ENCODE data around the gene TSPAN18.

The TSPAN18 gene

DNA sequence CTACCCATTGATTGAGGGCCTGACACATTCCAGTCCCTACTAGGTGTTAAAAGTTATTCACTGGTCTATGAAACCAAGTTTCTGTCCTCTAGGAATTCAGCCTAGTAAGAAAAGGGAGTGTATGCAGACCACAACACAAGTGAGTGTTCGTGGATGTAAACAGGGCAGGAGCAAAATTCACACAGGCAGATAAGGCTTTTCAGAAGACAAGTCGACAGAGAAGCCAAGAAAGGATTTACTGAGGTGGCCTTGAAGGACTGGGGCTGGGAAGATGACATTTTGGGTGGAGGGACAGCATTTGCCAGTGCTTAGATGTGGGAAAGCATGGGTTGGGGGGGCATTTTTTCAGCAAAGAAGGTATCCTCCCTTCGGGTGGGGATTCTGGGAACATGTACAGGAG, 76.2 kb downstream of the TSPAN18 start:
- no peak for DNase-seq

DNA sequence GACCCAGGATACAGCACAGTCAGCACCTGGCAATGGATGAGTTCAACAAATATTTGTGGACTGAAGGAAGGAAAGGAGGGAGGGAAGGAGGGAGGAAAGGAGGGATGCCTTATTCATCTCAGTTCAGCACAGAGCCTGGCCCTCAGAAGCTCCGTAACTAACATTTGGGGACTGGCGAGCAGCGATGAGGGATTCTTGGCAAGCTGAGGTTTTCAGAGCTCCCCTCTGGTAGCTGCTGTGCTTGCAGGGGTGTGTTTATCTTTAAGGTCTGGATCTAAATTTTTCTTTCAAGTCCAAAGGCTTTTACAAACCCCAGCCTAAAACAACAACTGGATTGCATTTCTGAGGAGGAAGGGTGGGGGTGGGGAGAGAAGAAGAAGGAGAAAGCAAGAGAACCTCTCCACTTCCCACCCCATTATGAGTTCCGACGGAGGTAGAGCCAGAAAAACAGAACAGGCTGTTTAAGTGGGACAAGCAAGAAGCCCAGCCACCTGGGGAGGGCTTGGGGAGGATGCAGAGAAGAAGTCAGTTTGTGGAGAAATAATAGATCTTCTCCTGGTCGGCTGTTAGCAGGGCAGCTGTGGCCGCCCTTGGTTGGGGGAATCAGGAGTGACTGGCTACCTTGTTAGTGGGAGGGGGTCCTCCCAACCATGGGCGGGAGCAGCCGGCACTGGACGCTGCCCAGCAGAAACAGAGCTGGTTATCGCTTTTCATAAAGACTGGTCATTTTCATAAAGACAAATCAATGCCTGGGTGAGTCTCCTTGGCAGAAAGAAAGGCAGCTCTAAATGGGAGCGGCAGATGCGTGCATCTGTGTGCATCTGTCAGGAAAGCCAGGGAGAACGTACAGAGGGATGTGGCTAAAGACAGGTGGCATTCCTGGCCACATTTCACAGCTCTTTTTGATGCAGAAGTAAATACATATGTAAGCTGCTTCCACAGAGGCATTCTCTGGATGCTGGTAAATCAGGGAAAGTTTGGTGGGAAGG, 78.0 kb downstream of the TSPAN18 start:
- no peak for DNase-seq

DNA sequence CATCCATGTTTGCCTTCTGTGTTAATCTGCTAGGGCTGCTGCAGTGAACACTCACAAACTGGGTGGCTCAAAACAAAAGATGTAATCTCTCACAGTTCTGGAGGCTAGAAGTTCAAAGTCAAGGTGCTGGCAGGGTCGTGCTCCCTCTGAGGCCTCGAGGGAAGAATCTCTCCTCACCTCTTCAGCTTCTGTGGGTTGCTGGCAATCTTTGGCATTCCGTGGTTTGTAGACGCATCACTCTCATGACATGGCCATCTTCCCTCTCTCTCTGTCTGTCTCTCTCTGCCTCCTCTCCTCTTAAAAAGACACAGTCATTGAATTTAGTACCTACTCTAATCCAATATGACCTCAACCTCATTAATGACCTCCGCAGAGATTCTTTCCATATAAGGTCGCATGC, 78.8 kb downstream of the TSPAN18 start:
- no peak for DNase-seq

DNA sequence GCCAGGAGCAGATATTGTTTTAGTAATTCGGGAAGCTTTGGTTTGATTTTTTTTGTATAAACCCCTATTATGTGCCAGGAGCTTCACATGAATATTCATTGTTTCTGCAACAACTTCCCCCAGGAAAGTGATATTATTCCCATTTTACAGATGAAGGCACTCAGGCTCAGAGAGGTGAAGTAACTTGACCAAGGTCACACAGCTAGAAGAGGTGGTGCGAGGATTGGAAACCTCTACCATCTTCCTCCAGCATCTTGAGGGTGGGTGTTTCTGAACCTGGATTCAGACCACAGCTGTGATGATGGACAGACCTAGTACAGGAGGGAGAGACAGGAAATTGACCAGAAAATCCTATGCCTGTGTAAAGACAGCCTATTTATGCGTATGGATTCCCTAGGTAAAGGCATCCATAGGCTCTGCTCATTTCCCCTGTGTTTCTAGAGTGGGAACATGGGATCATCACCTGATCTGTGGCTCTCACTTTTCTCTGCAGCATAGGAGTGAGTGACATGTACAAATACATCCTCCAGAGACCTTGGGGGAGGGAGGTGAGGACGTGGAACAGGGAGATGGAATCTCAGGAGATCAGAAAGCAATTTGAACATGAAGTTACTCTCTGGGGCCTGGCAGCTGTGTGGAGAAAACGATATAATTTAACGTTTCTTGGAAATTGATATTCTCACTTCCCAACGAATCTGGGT, 81.4 kb downstream of the TSPAN18 start:
- DNase-seq, result no peak

DNA sequence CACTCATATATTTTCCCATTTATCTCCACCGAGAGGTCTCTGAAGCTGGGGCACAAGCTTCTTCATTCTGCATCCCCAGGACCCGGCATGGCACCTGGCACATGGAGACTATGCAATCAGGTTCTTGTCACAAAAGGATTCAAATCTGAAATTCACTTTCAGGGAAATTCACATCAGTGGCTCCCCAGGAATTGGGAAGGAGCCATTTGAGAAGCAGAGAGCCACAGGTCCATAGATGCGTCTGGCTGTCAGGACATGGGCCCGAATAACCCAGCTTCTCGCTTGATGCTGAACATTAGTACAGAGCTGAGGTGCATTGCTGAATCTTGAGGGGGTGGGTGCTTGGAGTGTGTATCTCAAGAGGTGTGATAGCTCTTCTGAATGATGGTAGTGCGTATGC, 82.5 kb downstream of the TSPAN18 start:
- DNase-seq, result no peak

DNA sequence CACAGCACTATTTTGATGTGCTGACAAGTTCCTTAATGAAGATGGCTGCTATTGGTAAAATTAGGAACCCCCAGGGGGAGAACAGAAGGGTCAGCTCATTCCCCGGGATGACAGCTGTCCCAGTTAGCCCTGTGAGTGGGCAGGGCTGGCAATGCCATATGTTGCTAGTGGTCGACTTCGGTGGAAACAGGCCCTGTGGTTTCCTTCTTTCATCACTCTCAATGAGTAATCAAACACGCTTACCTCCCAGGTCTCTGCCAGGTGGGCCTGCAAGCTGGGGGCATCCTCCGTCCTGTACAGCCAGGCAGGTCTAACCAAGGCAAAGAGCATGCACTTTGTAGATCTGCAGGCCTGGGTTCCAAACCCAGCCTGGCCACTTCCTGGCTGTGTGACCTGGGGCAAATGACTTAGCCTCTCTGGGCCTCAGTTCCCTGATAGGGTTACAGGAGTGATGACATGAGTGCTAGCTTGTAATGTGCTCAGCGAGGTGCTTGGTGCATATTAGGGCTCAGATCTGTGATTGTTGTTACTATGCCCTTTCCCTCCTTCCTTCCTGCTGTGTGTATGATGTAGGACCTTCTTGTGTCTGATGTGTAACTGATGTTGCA, 85.2 kb downstream of the TSPAN18 start:
- DNase-seq, result no peak

DNA sequence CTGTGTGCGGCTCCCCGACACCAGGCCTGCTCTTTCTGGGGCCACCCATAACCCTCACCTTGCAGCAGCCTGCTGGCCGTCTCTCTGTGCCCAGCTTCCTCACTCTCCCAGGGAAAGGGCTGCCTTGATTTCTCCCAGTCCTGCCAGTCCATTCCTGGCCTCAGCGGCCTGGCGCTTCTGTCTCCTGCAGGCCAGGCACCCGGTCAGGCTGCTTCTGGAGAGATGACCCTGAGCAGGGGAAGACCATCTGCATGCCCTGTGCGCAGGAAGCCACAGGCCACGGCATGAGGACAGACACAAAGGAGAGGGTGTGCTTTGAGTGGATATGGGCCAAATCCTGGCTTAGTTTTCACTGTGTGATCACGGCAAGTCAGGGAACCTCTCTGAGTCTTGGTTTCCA, 86.2 kb downstream of the TSPAN18 start:
- no peak for DNase-seq

DNA sequence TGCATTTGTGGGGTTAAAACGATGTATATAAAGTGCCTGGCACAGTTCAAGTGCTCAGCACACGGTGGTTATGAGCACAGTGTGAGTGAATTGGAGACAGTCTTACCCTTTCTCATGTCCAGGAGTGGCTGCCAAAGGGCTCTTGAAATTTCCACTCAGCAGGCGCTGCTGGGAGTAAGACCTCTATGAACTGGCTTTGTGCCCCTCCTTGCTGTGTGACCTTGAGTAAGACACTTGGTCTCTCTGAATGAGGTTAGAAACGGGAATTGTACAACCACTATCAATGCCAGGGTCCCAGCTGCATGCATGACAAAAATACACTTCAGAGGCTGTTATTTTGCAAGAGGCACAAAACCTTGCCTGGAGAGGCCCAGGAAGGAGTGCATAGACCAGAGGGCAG, 86.6 kb downstream of the TSPAN18 start:
- DNase-seq, result no peak

DNA sequence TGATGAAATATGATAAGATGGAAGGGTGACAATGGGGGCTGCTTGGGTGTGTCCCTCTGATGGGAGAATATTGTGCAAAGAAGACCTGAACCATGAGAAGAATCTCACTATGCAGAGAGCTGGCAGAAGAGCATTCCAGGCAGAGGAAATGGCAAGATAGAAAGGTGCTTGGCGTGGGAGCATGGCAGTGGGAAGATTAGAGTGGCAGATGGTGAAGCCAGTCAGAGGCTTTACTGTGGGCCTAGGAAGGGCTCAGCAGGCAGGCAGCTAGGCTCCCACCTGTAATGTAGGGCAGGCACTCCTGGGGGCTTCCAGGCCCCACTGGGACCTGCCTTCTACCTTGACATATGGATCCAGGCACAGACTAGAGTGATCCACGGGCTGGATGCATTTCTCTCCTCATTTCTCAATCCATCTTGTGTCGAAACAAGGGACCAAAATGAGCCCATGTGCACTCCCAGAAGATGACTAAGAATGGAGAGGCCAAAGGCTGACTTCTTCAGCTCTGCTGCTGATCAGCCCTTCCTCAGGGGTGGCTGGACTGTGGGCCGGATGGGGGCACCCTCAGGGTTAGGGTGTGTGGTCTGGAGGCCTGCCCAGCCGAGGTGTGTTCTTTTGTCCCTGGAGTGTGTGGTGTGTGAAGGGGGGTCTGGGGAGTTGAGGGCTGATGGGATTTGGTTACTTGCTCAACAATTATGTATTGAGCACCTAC, 88.3 kb downstream of the TSPAN18 start:
- DNase-seq, result no peak

DNA sequence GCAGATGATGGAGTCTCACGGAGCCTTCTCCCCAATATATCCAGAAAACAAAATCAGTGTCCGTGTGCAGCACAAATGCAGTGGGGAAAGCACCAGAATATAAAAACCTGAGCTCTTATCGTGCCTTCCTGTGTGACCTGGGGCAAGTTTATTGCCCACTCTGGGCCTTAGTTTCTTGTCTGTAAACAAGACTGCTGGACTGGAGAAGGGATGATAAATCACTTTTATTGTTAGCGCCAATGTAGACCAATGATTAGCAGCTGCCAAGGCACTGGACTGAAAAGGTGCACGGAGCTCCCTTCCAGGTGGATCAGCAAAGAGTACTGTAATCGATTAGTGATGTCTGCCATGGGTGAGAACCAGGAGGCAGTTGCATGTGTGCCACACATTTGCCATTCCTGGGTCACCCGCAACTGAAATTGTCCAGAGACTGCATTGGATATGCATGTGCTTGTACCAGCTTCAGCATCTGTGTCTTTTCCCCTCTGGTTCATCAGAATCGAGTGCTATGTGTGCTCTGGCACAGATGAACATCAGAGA, 89.2 kb downstream of the TSPAN18 start:
- DNase-seq, result no peak

DNA sequence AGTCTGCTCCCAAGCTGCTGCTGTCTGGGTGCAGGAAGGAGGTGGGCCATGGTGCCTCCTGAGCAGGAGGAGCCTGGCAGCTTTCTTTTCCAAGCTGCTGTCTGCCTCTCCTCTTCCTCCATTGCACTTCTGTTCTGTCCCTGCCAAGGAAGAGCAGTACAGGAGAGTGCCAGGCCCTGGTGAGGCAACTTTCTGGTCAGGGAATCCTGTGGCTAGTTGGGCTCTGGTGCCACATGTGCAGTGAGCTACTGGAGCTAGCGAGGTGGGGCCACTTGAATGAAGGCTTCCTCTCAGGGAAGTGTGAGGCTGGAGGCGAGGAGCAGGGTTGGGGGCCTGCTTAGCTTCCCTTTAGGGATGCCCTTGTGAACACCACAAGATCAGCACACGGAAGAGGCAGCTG, 90.0 kb downstream of the TSPAN18 start:
- DNase-seq, result no peak

DNA sequence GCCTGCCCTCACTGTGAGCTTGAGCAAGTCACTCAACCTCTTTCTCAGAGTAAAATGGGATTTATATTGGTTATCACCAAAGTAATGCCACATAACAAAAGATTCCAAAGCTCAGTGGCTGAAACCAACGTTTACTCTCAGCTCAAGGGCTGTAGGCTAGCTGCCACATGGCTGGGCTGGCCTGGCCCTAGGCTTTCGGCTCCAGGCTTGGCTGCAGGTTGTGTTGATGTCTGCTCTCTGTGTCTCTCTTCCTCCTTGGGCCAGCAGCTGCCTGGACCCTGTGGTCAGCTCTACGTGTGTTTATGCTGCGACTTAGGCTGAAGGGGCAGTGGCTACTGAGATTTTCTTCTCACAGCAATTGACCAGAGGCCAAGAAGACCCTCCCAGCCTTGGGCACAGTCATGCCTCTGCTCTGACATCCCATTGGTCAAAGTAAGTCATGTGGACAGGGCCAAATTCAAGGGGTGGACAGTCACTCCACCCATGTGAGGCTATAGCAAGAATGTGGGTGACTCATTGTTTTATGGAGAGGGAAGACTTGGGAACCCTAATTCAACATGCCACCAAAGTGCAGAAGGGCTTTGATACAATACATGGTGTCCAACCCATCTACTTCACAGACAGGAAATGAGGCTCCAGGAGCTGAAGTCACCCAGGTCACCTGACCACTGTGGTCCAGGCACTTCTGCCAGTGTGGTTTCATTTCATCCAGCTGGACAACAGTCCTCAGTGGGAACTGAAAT, 90.6 kb downstream of the TSPAN18 start:
- DNase-seq, result no peak

DNA sequence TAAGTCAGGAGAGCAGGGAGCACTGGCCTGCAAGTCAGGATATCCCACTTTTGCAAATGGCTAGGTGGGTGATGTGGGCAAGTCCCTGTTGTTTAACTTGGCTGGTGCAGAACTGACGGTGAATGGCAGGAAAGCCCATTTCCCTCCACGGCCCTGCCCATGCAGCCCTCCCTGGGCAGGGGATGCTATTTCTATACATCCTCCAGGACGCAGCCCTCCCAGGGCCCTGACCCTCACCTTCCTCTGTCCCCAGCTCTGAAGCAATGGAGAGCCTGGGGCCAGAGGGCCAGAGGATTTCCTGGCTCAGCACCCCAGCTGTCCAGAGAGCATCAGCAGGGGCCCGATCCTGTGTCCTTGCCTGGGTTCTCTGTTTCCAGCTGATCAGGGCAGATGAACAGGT, 91.3 kb downstream of the TSPAN18 start:
- no peak for DNase-seq

DNA sequence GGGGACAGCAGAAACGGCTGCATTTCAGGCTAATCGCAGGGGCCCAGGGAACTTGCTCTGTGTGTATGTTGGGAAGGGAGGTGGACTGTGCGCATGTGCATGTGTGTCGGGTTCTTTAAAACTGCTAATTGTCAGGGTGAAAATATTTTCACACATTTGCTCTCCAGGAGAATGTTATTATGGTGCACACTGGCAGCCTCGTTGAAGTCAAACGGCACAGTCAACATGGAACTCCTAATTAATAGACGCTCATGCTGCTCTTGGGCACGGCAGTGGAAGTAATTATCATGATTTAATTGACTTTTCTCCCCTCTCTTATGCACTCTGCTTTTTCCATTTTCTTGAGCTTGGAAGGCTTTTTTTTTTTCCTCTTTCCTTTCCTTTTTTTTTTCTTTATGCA, 92.6 kb downstream of the TSPAN18 start:
- DNase-seq, result no peak

DNA sequence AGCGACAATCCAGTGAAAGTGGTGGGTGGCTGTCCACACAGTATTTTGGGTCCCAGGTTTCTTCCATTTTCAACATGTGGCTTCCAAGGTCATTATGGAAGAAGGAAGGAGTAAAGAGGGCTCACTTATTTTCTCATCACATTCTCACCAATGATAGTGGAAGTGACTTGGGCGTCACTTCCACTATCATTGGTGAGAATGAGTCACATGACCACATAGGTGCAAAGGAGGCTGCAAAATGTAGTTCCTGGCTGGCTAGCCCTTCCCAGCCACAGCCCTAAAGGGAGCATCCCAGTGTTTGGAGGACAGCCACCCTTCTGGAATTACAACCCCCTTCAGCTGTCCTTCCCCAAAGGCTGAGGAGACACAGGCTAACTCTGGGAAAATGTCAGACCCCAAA, 95.6 kb downstream of the TSPAN18 start:
- DNase-seq, result no peak

DNA sequence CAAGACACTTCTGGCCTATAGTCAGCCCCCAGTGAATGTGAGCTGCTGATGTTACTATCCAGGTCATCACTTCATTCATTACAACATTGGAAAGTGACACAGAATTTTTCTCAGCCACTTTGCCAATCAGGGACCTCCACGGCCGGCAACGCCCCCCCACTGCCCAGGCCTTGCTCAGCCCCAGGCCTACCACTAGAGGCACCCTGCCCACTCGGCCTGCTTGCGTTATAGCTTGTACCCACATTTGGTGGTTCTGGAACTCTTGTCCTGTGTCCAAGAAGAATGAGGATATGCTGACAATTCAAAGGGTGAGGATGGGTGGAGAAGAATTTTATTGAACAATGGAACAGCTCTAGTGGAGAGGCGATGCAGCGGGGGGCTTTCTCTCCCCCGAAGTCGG, 96.2 kb downstream of the TSPAN18 start:
- DNase-seq, result no peak

DNA sequence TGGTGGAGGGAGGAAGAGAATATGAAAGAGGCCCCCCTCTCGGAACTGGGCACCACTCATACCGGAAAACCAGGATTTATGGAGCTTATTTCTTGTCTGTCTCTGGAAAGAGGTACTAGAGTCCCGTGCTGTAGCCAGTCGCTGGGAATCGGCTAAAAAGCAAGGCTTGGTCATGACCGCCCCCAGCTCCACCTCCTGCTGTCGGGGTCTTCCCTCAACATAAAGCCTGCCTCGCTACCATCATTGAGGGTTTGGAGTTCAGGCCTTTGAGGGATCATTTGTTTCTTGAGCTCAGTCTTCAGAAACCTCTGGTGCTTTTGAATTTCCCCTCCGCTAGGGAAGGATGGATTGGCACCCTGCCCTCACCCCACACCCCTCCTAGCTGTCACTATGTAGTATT, 97.1 kb downstream of the TSPAN18 start:
- no peak for DNase-seq

DNA sequence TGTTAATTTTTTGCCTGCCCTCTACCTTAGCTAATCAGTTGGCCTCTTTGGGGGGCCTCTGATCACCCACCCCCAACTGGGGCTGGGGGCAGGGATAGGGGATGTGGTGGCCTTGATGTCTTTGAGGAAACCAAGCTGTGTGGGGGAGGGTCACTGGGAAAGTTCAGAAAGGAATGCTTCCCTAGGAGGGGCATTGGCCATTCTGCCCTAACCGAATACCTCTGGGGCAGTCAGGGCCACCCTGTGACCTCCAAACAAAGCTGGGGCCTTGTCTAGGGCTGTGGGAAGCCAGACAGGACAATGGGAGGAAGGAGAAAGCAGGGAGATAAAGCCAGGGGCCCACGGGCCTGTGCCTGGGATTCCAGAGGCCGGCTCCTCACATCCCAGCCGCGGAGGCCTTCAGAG, 97.5 kb downstream of the TSPAN18 start:
- DNase-seq, result no peak

DNA sequence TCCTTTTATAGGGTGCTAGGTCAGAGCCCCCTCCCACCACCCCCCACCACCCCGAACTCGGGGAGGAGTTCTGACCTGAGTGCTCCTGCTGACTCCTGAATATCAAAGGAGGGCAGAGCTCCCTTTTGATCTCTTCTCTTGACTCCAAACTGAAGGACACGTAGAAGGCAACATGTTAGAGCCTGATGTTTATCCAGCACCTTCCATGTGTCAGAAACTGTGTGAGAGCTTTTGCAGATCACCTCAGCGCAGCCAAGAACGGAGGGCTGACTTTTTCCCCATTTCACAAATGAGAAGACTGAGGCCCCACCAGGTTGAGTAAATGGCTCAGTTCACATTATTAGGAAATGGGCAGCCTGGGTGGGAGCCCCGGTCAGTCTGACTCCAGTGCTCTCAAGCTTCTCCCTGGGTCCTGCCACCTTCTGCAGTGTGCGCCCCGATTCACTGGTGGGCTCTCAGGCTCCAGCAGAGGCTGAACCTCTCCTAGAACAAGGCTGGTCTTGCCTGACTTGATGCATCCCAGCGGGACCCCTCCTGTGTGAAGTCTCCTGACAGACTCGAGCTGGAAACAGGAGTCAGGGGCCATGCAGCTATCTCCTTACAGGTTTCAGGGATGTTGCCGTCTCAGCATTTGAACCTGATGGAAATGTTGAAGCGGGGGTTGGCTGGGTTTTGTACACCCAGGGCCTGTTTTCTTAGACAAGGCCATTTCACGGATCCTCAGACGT, 98.5 kb downstream of the TSPAN18 start:
- DNase-seq, result no peak

DNA sequence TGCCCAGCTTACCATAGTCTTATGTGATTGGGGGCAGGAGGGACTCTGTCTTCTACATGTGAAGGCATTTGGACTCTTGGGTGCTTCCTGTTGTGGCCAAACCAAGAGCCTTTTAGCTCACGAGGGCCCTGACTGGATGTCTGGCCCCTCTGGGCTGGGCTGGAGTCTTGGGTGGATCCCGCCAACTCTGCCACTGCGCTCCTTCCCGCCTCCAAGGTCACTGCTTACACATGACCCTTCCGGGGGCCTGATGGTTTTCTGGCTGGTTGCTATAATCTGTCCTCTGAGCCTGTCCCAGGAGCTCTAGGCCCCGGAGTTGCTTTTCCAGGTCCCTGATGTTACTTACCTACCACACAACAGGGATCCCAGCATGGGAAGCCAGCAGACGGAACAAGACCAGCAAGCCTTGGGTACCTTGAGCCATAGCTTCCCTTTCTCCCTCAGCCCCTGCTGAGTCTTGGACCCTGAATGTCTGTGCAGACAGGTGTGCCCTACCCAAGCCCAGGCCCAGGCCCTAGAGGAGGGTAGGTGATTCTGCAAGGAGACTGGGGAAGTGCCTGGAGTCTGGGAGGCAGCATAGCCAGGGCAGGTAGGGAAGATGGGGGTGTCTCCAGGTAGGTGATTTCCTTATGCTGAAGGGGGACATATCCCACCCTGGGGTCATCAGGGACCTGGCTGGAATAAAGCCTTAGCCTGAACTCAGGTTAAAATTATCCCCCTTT, 100.3 kb downstream of the TSPAN18 start:
- DNase-seq, result no peak

DNA sequence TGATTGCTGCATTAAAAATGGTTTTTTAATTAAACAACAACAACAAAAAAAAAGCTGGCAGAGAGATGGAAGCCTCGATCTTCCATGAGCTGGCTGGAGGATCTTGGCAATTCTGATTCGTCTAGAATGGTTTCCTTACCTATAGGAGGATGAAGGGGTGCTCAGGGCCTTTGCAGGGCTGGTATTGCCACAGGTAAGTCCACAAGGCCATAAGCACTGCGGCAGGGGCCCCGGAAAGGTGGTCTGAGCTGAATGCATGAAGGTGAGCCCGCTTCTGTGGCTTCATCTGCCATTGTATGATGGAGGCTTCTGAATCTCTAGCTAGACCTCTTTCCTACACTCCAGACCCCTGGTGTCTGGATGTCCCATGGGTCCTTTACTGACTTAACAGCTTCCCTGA, 101.5 kb downstream of the TSPAN18 start:
- DNase-seq, result no peak

All from stimulated activated CD4-positive, alpha-beta T cell treated with anti-CD3 and anti-CD28 coated beads, Interleukin-4, amount 100 ng/mL, for 4 hours (primary cell).